ENCODE measurements around the gene LRRC23. TPM values are rescaled to one million over a fixed set of nuclear protein-coding genes. Genes with fewer than 3 reads are reported as not detected.

Gene LRRC23
- total and polyA plus RNA-seq, 2 of the 13 experiments (the other 11 are each of a cell fraction or from before 2014, with no cell fraction given): 6.0 to 7.8 TPM

- TF ChIP-seq SRSF9 (IDR thresholded peaks at IDR 0.05; ENCODE audit: borderline replicate concordance, insufficient read depth, low read depth, low read length, poor library complexity, severe bottlenecking) (no peak), RELA (CRISPR knock-in tag; IDR thresholded peaks at IDR 0.05) (no peak), AGO1 (IDR thresholded peaks at IDR 0.05; ENCODE audit: low read depth, low read length, poor library complexity, severe bottlenecking) (peak; percentile 52), GTF2F1 (IDR thresholded peaks at IDR 0.05; ENCODE audit: low read length) (peak; percentile 99), ZNF282 (IDR thresholded peaks at IDR 0.05; ENCODE audit: partially characterized antibody) (no peak), ZBTB4 (CRISPR knock-in tag; IDR thresholded peaks at IDR 0.05; ENCODE audit: borderline replicate concordance) (0 out of 2 replicates have a peak, but pooled peaks have one; percentile 6), ZNF788 (CRISPR knock-in tag; IDR thresholded peaks at IDR 0.05; ENCODE audit: borderline replicate concordance) (peak; percentile 16; the same call in 1 of the 2 replicates), ZBTB1 (CRISPR knock-in tag; IDR thresholded peaks at IDR 0.05; ENCODE audit: borderline replicate concordance) (no peak), ZBTB21 (CRISPR knock-in tag; IDR thresholded peaks at IDR 0.05) (peak; percentile 80), SAFB2 (CRISPR knock-in tag; IDR thresholded peaks at IDR 0.05; ENCODE audit: borderline replicate concordance, low read depth) (peak; percentile 67; the same call in 1 of the 2 replicates), AGO2 (optimal IDR thresholded peaks at IDR 0.05; ENCODE audit: low read depth, low read length) (peak; percentile 87), ELF1 (CRISPR knock-in tag; IDR thresholded peaks at IDR 0.05) (peak; percentile 70), GPN1 (CRISPR knock-in tag; IDR thresholded peaks at IDR 0.05; ENCODE audit: borderline replicate concordance) (no peak), ZNF777 (CRISPR knock-in tag; IDR thresholded peaks at IDR 0.05) (no peak), ZSCAN5A (CRISPR knock-in tag; IDR thresholded peaks at IDR 0.05; ENCODE audit: borderline replicate concordance) (peak; percentile 93), SMAD9 (CRISPR knock-in tag; IDR thresholded peaks at IDR 0.05) (no peak), ZNF350 (CRISPR knock-in tag; IDR thresholded peaks at IDR 0.05; ENCODE audit: borderline replicate concordance, low read depth) (peak; percentile 82; the same call in 1 of the 2 replicates), ZNF879 (CRISPR knock-in tag; IDR thresholded peaks at IDR 0.05) (no peak)
- TF ChIP-seq, protein P1, sequence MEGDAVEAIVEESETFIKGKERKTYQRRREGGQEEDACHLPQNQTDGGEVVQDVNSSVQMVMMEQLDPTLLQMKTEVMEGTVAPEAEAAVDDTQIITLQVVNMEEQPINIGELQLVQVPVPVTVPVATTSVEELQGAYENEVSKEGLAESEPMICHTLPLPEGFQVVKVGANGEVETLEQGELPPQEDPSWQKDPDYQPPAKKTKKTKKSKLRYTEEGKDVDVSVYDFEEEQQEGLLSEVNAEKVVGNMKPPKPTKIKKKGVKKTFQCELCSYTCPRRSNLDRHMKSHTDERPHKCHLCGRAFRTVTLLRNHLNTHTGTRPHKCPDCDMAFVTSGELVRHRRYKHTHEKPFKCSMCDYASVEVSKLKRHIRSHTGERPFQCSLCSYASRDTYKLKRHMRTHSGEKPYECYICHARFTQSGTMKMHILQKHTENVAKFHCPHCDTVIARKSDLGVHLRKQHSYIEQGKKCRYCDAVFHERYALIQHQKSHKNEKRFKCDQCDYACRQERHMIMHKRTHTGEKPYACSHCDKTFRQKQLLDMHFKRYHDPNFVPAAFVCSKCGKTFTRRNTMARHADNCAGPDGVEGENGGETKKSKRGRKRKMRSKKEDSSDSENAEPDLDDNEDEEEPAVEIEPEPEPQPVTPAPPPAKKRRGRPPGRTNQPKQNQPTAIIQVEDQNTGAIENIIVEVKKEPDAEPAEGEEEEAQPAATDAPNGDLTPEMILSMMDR (CRISPR knock-in tag; IDR thresholded peaks at IDR 0.05): no peak
- TF ChIP-seq, protein P2, sequence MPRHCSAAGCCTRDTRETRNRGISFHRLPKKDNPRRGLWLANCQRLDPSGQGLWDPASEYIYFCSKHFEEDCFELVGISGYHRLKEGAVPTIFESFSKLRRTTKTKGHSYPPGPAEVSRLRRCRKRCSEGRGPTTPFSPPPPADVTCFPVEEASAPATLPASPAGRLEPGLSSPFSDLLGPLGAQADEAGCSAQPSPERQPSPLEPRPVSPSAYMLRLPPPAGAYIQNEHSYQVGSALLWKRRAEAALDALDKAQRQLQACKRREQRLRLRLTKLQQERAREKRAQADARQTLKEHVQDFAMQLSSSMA (CRISPR knock-in tag; IDR thresholded peaks at IDR 0.05): no peak
- TF ChIP-seq, protein P3, sequence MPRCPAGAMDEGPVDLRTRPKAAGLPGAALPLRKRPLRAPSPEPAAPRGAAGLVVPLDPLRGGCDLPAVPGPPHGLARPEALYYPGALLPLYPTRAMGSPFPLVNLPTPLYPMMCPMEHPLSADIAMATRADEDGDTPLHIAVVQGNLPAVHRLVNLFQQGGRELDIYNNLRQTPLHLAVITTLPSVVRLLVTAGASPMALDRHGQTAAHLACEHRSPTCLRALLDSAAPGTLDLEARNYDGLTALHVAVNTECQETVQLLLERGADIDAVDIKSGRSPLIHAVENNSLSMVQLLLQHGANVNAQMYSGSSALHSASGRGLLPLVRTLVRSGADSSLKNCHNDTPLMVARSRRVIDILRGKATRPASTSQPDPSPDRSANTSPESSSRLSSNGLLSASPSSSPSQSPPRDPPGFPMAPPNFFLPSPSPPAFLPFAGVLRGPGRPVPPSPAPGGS (CRISPR knock-in tag; IDR thresholded peaks at IDR 0.05): no peak
These were observed 39.2 kb downstream of the LRRC23 start, which contains the start of the genes C12orf57 and RNU7-1 (continued) for GRCh38 chr12:6943722-6944380.
